CD4-positive, alpha-beta T cell (primary cell): ENCODE data around the gene SLC16A12. TPM values are rescaled to one million over a fixed set of nuclear protein-coding genes. Genes with fewer than 3 reads are reported as not detected.

Experiments
- ATAC-seq: fragments of 200-7000 bp; cut with Tn5 transposase; one replicate; pipeline ENCODE4 v1.10.0; 2022; ENCODE audit warnings: mild to moderate bottlenecking; ENCODE audit not compliant: poor library complexity
- CTCF ChIA-PET: fragments of 350-600 bp; sonication (Branson Sonifier 250); formaldehyde crosslinking; loops from one replicate; lab custom pipeline; 2021; ENCODE audit warnings: antibody characterized with exemption, inconsistent platforms; lab: Charles Lee
- POLR2A ChIA-PET: fragments of 350-600 bp; sonication (Branson Sonifier 250); formaldehyde crosslinking; loops from one replicate; lab custom pipeline; 2021; ENCODE audit warnings: antibody characterized with exemption, inconsistent platforms; lab: Charles Lee
- DNase-seq, 14 experiments: peaks; one replicate each; pipeline ENCODE4 v3.0.0-alpha.2; 2013 to 2020; ENCODE audit warnings: mixed read lengths in 2 of 14
- H3K27ac ChIP-seq, 2 donors: one replicate each; pipeline versions ENCODE4 v1.5.1 to v1.7.0; 2013; ENCODE audit warnings: low read length in 2 of 2, low read depth in 1 of 2, mild to moderate bottlenecking in 1 of 2
- H3K27me3 ChIP-seq, 2 experiments: 1 replicate in 1 of 2; 2 replicates in 1 of 2; pipeline versions ENCODE4 v1.6.1 to v1.7.0; 2013; ENCODE audit warnings: low read length in 2 of 2, control low read depth in 1 of 2, mild to moderate bottlenecking in 1 of 2, moderate library complexity in 1 of 2; ENCODE audit not compliant: insufficient read depth in 2 of 2, control insufficient read depth in 1 of 2
- H3K36me3 ChIP-seq: one replicate; pipeline ENCODE4 v1.6.1; 2013; ENCODE audit warnings: low read length, control low read depth; ENCODE audit not compliant: insufficient read depth
- H3K4me1 ChIP-seq: one replicate; pipeline ENCODE4 v1.6.1; 2013; ENCODE audit warnings: low read length, control low read depth; ENCODE audit not compliant: insufficient read depth
- H3K4me3 ChIP-seq: one replicate; pipeline ENCODE4 v1.5.1; 2013; ENCODE audit warnings: mild to moderate bottlenecking, low read length, moderate library complexity
- H3K9me3 ChIP-seq, 2 experiments: 1 replicate in 1 of 2; 2 replicates in 1 of 2; pipeline versions ENCODE4 v1.6.1 to v1.7.0; 2013; ENCODE audit warnings: low read length in 2 of 2, mild to moderate bottlenecking in 2 of 2, control low read depth in 1 of 2, moderate library complexity in 1 of 2; ENCODE audit not compliant: control insufficient read depth in 1 of 2, insufficient read depth in 1 of 2
- H3K27ac Mint-ChIP-seq: one replicate; pipeline ENCODE4 v1.8.0; 2020; ENCODE audit warnings: mixed read lengths
- H3K27me3 Mint-ChIP-seq: one replicate; pipeline ENCODE4 v1.8.0; 2021; ENCODE audit warnings: mixed read lengths
- H3K36me3 Mint-ChIP-seq: one replicate; pipeline ENCODE4 v1.8.0; 2021; ENCODE audit warnings: low read depth, mixed read lengths
- H3K4me1 Mint-ChIP-seq: one replicate; pipeline ENCODE4 v1.8.0; 2021; ENCODE audit warnings: low read depth, mixed read lengths
- H3K4me3 Mint-ChIP-seq: one replicate; pipeline ENCODE4 v1.8.0; 2020; ENCODE audit warnings: mild to moderate bottlenecking, mixed read lengths
- H3K9me3 Mint-ChIP-seq: one replicate; pipeline ENCODE4 v1.8.0; 2020; ENCODE audit warnings: mixed read lengths
- intact Hi-C, 2 experiments: fragments of 100-400 bp; cut with DNase I in 1 of 2; cut with micrococcal nuclease in 1 of 2; formaldehyde crosslinking; loops; one replicate each; pipeline versions ENCODE4 v1.15.1 to v1.9.0; 2023 to 2025; cut with DNase I, micrococcal nuclease
- total RNA-seq, 174 experiments: library from RNA in 2 of 174; stranded (reverse) in 2 of 174; gene quantifications; one replicate each; pipeline ENCODE4 v1.2.3 and lab custom pipeline; 2021 to 2026
- TF ChIP-seq, protein P1 (sequence below): fragments of 200-600 bp; IDR thresholded peaks from one replicate; pipeline ENCODE4 v1.8.0; 2022; ENCODE audit warnings: antibody characterized with exemption, mild to moderate bottlenecking

The SLC16A12 gene
- total RNA-seq, 2 experiments from 2014 or later, result not detected

- ATAC-seq (no peak), DNase-seq (no peak)
- TF ChIP-seq, protein P1, sequence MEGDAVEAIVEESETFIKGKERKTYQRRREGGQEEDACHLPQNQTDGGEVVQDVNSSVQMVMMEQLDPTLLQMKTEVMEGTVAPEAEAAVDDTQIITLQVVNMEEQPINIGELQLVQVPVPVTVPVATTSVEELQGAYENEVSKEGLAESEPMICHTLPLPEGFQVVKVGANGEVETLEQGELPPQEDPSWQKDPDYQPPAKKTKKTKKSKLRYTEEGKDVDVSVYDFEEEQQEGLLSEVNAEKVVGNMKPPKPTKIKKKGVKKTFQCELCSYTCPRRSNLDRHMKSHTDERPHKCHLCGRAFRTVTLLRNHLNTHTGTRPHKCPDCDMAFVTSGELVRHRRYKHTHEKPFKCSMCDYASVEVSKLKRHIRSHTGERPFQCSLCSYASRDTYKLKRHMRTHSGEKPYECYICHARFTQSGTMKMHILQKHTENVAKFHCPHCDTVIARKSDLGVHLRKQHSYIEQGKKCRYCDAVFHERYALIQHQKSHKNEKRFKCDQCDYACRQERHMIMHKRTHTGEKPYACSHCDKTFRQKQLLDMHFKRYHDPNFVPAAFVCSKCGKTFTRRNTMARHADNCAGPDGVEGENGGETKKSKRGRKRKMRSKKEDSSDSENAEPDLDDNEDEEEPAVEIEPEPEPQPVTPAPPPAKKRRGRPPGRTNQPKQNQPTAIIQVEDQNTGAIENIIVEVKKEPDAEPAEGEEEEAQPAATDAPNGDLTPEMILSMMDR, result no peak
- no peaks in the 10 kb centered on the region for H3K9me3 ChIP-seq
- no peaks in the 10 kb centered on the region for H3K4me1 Mint-ChIP-seq
- intact Hi-C loops, result no loop called here
- H3K27me3 Mint-ChIP-seq, result peaks cover 11% of the 10 kb centered on the region
- ChIA-PET CTCF (no interaction called here), POLR2A (no interaction called here)
- H3K36me3 ChIP-seq, result no peaks in the 10 kb centered on the region
- H3K27me3 ChIP-seq, result peaks cover 4 to 10% of the 10 kb centered on the region in 2 experiments
- H3K9me3 Mint-ChIP-seq, result no peaks in the 10 kb centered on the region
- no peak overlapping the region for H3K27ac Mint-ChIP-seq
- no peaks in the 10 kb centered on the region for H3K4me1 ChIP-seq
- no peaks in the 10 kb centered on the region for H3K36me3 Mint-ChIP-seq
- H3K27ac ChIP-seq, result no peak overlapping the region
- H3K4me3 Mint-ChIP-seq, result no peak overlapping the region
- H3K4me3 ChIP-seq, result no peak overlapping the region
Observed at GRCh38 chr10:89523274-89523673, 12.1 kb downstream of the SLC16A12 start.

DNA sequence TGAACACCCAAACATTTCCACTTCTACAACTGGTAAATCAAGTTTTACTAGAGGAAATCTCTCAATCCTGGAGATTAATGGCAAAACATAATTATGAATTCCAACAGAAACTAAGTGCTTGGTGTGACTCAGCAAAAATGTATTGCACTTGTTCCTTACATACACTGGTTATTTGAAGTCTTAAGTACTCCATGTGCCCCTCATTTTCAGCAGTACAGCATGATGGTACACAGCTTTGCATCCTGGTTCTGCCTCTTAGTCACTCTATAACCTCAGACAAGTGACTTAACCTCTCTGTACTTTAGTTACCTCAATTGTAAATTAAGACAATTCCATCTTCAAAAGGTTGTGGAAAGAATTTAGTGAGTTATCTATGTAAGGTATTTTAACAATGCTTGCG lies 12.9 kb downstream of the SLC16A12 start:
- Mint-ChIP-seq H3K27me3 (peaks cover 11% of the 10 kb centered on the region), H3K27ac (no peak overlapping the region), H3K36me3 (no peaks in the 10 kb centered on the region), H3K9me3 (no peaks in the 10 kb centered on the region), H3K4me1 (no peaks in the 10 kb centered on the region), H3K4me3 (no peak overlapping the region)
- Histone ChIP-seq H3K9me3 (no peaks in the 10 kb centered on the region), H3K27ac (no peak overlapping the region), H3K27me3 (peaks cover 4 to 10% of the 10 kb centered on the region in 2 experiments), H3K4me1 (no peaks in the 10 kb centered on the region), H3K4me3 (no peak overlapping the region), H3K36me3 (no peaks in the 10 kb centered on the region)
- ChIA-PET POLR2A (no interaction called here), CTCF (no interaction called here)
- intact Hi-C loops, result no loop called here
- ATAC-seq, result no peak
- TF ChIP-seq, protein P1, result no peak
- DNase-seq, result no peak

DNA sequence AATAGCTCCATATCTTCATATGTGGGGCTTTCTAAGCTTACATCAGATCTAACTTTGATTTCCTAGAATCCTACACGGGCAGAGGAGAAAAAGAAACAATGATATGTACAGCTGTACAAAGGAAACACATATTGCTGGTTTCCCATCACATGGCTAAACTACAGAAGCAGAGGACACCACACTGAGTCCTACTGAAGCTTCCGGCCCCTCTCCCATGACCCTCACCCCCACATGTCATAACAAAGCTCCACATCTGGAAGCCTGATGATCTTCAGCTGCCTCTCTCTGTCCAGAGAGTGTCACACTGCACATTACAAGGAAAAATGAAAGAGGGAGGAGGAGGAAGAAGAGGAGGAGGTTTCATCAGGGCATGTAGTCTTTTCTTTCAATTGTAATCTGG lies 14.0 kb downstream of the SLC16A12 start:
- DNase-seq (no peak), ATAC-seq (no peak)
- H3K9me3 Mint-ChIP-seq, result no peaks in the 10 kb centered on the region
- ChIA-PET POLR2A (no interaction called here), CTCF (no interaction called here)
- TF ChIP-seq, protein P1, result no peak
- H3K36me3 ChIP-seq, result no peaks in the 10 kb centered on the region
- H3K4me1 Mint-ChIP-seq, result no peaks in the 10 kb centered on the region
- peaks cover 8% of the 10 kb centered on the region for H3K27me3 Mint-ChIP-seq
- no peaks in the 10 kb centered on the region for H3K9me3 ChIP-seq
- peaks cover under 1 to 7% of the 10 kb centered on the region in 2 experiments for H3K27me3 ChIP-seq
- no peak overlapping the region for H3K27ac Mint-ChIP-seq
- no peak overlapping the region for H3K27ac ChIP-seq
- no peaks in the 10 kb centered on the region for H3K4me1 ChIP-seq
- H3K36me3 Mint-ChIP-seq, result no peaks in the 10 kb centered on the region
- no peak overlapping the region for H3K4me3 Mint-ChIP-seq
- H3K4me3 ChIP-seq, result no peak overlapping the region
- intact Hi-C loops, result no loop called here
